Memory B cell (primary cell): ENCODE measurements around the gene TSPAN18.
A peak's percentile ranks its signal among the peaks of the same experiment; 100 is the strongest.

Experiments used
- ATAC-seq: fragments of 150-1000 bp; cut with Tn5 transposase; 2 replicates; pipeline ENCODE4 v1.10.0; 2021; ENCODE audit warnings: low read depth, mild to moderate bottlenecking, moderate library complexity
- DNase-seq, 2 donors: peaks; one replicate each; pipeline ENCODE4 v3.0.0; 2022; ENCODE audit warnings: low spot score in 2 of 2
- H3K27ac Mint-ChIP-seq: one replicate; pipeline ENCODE4 v1.8.0; 2022; ENCODE audit warnings: mild to moderate bottlenecking, moderate library complexity, mixed read lengths
- H3K27me3 Mint-ChIP-seq: one replicate; pipeline ENCODE4 v1.8.0; 2022; ENCODE audit warnings: mixed read lengths
- H3K36me3 Mint-ChIP-seq: one replicate; pipeline ENCODE4 v1.8.0; 2022; ENCODE audit warnings: mild to moderate bottlenecking, mixed read lengths
- H3K4me1 Mint-ChIP-seq: one replicate; pipeline ENCODE4 v1.8.0; 2022; ENCODE audit warnings: mixed read lengths
- H3K4me3 Mint-ChIP-seq: one replicate; pipeline ENCODE4 v1.8.0; 2022; ENCODE audit warnings: mild to moderate bottlenecking, moderate library complexity, mixed read lengths
- H3K9me3 Mint-ChIP-seq: one replicate; pipeline ENCODE4 v1.8.0; 2022; ENCODE audit warnings: mixed read lengths

The TSPAN18 gene

DNA sequence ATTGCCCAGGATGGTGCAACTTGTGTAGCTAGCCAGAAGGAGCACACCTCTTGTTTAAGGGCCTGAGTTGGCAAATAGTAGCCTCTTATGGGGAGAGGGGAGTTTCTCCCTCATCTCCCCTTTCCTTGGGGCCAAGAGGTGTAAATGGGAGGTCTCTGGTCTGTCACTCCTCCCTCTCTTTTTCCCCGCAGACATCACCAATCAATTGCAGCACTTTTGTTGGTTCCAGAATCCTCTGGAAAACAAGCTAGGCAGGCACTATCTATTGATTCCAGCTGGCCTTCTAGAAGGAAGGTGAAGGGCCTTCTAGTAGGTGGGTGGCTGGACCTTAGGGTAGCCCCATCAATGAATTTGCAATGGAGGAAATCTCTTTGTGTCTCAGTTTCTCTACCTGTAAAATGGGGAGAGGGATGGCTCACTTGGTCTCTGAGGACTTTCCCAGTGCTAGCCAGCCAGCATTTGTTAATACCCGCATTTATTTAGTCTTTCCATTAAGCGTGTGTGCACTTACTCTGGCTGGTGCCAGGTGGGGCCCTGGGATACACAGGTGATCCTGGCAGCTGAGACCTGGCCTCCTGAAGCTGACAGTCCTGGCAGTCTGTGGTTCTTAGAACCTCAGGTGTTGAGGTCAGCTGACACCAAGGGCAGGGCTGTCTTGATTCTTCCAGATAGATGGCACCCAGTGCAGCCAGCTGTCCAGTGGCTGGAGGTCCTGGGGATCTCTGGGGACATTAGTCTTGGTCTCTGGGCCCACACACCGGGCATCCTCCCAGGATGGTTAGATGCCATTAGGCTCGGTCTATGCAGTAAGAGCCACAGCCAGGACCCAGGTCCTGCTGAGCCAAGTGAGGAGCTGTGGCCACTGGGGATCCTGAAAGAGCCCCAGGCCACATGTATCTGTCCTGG, 51.7 kb downstream of the TSPAN18 start:
- no peak for DNase-seq
- Mint-ChIP-seq H3K4me1 (peaks cover 4% of the 10 kb centered on the region), H3K27ac (no peak overlapping the region), H3K9me3 (no peaks in the 10 kb centered on the region), H3K27me3 (peaks cover 2% of the 10 kb centered on the region), H3K36me3 (no peaks in the 10 kb centered on the region), H3K4me3 (no peak overlapping the region)
- ATAC-seq: no peak

DNA sequence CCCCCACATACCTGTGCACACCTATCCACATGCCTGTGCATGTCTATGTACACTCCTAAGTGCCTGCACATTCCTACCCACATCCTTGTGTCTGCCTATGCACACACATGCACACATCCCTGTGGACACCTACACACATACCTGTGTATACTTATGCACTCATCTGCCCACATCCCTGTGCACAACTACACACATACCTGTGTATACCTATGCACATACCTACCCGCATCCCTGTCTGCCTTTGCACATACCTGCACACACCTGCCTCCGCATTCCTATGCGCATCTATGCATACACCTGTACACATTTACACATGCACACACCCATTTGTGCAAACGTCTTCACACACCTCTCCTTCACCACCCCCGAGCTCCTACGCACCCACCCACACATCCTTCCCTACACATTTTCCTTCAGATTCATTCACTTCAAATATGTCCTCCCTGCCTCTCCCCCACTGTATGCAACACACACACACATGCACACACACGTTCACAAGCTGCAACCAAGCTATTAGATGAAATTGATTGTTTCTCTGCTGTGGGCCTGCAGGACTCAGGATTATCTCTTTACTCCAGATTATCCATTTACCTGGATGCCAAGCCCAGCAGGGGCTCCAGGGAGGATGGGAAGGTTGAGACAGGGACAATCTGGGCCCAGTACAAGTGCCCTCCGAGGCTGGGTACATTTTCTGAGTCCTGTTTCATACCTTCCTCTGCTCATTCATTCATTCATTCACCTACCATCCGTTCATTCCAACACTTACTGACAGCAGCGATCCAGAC, 53.2 kb downstream of the TSPAN18 start:
- Mint-ChIP-seq H3K9me3 (no peaks in the 10 kb centered on the region), H3K27ac (no peak overlapping the region), H3K27me3 (no peaks in the 10 kb centered on the region), H3K4me3 (no peak overlapping the region), H3K36me3 (no peaks in the 10 kb centered on the region), H3K4me1 (peaks cover 2% of the 10 kb centered on the region)
- DNase-seq (no peak), ATAC-seq (no peak)

DNA sequence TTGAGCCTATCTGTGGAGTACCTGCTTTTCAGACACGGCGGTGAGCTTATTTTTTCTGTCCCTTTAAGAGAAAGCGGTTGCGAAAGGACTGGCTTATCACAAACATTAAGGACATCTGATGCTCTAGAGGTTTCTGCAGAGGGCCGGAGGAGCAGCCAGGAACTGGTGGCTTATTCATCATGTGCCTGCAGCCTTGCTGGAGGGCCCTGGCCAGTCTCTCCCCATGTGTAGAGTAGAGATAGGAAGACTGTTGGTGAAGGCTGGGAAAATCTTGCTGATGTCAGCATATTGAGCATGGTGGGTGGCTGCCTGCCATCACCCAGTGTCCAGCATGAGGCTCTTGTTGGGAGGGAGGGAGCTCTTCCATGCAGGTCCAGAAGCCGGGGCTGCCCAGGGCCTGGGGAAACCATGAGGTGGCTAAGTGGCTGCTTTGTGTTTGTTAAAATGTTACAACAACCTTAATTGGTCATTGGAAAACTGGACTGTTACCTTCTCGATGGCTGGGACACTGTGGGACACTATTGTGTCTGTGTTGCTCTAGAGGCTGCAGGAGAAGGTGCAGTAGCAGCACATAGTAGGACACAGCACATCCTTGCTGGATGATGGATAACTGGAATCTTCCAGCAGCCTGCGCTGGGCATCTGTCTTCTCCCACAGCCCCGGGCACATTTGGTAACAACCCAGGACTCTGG, 54.3 kb downstream of the TSPAN18 start:
- Mint-ChIP-seq H3K27me3 (no peaks in the 10 kb centered on the region), H3K4me1 (no peaks in the 10 kb centered on the region), H3K4me3 (no peak overlapping the region), H3K9me3 (no peaks in the 10 kb centered on the region), H3K36me3 (no peaks in the 10 kb centered on the region), H3K27ac (no peak overlapping the region)
- DNase-seq (no peak), ATAC-seq (no peak)

DNA sequence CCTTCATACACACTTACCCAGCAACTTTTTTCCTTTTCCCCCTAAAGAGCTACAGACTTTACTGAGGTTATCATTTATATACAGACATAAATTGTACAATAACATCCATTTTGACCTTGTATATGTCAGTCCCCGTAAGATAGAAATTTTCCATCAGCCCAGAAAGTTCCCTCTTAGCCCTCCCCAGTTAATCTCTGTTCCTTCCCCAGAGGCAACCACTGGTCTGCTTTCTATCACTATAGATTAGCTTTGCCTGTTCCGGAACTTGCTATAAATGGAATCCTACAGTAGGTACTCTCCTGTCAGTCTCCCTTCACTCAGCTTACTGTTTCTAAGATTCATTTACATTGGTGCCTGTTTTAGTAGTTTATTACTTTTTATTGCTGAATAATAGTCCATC, 54.9 kb downstream of the TSPAN18 start:
- Mint-ChIP-seq H3K4me3 (no peak overlapping the region), H3K4me1 (no peaks in the 10 kb centered on the region), H3K27me3 (no peaks in the 10 kb centered on the region), H3K27ac (no peak overlapping the region), H3K36me3 (no peaks in the 10 kb centered on the region), H3K9me3 (no peaks in the 10 kb centered on the region)
- DNase-seq (no peak), ATAC-seq (no peak)

DNA sequence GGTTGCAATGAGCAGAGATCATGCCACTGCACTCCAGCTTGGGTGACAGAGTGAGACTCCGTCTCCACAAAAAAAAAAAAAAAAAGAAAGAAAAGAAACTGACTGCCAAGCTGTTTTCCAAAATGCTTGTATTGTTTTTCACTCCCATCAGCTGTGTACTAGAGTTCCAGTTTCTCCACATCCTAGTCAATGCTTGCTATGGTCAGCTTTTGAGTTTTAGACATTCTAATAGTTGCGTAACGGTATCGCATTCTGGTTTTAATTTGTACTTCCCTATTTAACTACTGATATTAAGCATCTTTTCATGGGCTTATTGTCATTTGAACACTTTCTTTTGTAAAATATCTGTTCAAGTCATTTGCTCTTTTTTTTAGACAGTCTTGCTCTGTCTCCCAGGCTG, 55.7 kb downstream of the TSPAN18 start:
- Mint-ChIP-seq H3K27me3 (no peaks in the 10 kb centered on the region), H3K4me3 (no peak overlapping the region), H3K36me3 (no peaks in the 10 kb centered on the region), H3K9me3 (no peaks in the 10 kb centered on the region), H3K27ac (no peak overlapping the region), H3K4me1 (no peaks in the 10 kb centered on the region)
- ATAC-seq (no peak), DNase-seq (no peak)

DNA sequence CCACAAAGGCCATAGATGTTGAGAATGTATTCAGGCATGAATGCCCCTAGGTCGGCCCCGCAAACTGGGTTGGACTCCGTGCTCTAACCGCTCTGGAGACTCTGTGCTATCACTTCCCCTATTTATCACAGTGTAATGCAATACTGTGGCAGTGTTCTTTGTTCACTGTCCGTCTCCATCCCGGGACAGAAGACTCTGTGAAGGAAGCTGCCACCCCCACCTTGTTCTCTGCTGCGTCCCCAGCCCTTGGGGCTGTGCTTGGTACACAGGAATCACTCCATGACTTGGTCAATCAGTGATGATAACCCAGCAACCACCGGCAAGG, 57.6 kb downstream of the TSPAN18 start:
- peak; percentile 43 for ATAC-seq
- no peak overlapping the region for H3K27ac Mint-ChIP-seq
- H3K9me3 Mint-ChIP-seq: no peaks in the 10 kb centered on the region
- H3K4me3 Mint-ChIP-seq: no peak overlapping the region
- no peak for DNase-seq
- no peaks in the 10 kb centered on the region for H3K36me3 Mint-ChIP-seq
- no peaks in the 10 kb centered on the region for H3K4me1 Mint-ChIP-seq
- no peaks in the 10 kb centered on the region for H3K27me3 Mint-ChIP-seq

DNA sequence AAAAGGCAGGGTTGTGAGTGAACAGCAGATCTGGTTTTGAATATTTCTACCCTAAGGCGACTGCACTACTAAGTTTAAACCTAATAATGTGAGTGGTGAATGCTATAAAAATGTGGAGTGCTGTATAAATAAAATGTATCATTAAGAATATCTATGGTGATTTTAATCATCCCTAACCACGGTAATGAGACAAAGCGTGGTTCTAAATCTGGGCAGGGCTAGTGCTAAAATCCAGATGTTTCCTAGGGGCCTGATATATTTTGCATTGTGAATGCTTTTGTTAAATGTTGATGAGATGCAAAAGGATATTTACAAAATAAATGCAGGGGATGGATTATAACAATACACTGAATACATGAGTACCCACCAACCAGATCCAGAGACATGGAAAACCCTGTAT, 58.1 kb downstream of the TSPAN18 start:
- Mint-ChIP-seq H3K27me3 (no peaks in the 10 kb centered on the region), H3K4me1 (no peaks in the 10 kb centered on the region), H3K4me3 (no peak overlapping the region), H3K9me3 (no peaks in the 10 kb centered on the region), H3K27ac (no peak overlapping the region), H3K36me3 (no peaks in the 10 kb centered on the region)
- DNase-seq: no peak
- no peak for ATAC-seq

DNA sequence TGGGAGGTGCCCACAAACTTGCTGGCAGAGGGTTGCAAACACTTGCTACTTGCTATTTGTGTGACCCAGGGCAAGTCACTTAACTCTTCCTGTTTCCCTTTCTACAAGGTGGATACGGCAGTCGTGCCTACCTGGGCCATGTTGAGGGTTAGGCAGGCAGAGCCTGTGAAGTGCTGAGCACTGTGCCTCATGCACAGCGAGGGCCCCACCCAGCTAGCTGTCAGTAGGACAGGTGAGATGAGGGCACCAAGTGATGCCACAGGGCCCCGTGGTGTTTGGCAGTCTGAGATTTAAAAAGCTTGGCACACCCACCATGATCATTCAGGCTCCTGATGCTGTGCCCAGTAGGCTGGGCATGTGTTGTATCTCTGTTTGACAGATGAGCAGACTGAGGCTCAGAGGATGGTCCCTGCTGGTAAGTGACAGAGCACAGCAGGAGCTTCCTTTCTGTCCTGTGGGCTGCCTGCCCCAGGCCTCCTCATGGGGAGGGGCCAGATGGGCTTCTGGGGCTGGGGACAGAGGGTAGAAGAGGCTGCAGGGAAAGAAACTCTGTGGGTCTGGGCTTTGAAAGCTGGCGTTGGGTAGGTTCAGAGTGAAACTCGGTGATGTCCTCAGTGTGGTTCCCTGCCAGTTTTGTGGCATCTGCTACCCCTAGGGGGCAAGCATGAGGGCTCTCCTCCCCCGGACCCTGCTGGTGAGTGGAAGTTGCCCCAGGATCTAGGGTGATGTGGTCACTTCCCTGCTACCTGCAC, 59.3 kb downstream of the TSPAN18 start:
- Mint-ChIP-seq H3K27me3 (no peaks in the 10 kb centered on the region), H3K4me3 (no peak overlapping the region), H3K36me3 (no peaks in the 10 kb centered on the region), H3K27ac (no peak overlapping the region), H3K4me1 (no peaks in the 10 kb centered on the region), H3K9me3 (no peaks in the 10 kb centered on the region)
- no peak for ATAC-seq
- no peak for DNase-seq

DNA sequence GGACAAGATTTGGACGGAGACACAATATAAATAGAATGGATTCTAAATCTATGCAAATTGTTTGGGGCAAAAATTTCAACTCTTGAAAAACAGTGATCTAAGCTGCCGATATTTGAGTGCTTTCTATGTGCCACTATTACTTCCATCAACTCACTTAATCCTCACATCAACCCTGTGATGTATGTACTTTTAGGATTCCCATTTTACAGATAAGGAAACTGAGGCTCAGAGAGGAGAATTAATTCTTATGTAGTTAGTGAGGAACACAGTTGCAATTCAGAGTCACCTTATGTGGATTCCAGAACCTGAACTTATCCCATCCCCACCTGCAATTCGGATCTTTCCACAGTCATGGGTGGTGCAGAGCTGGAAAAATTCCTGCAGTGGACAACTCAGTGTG, 60.3 kb downstream of the TSPAN18 start:
- H3K36me3 Mint-ChIP-seq: no peaks in the 10 kb centered on the region
- H3K27ac Mint-ChIP-seq: no peak overlapping the region
- no peaks in the 10 kb centered on the region for H3K4me1 Mint-ChIP-seq
- no peaks in the 10 kb centered on the region for H3K27me3 Mint-ChIP-seq
- ATAC-seq: no peak
- DNase-seq: no peak
- no peaks in the 10 kb centered on the region for H3K9me3 Mint-ChIP-seq
- H3K4me3 Mint-ChIP-seq: no peak overlapping the region

DNA sequence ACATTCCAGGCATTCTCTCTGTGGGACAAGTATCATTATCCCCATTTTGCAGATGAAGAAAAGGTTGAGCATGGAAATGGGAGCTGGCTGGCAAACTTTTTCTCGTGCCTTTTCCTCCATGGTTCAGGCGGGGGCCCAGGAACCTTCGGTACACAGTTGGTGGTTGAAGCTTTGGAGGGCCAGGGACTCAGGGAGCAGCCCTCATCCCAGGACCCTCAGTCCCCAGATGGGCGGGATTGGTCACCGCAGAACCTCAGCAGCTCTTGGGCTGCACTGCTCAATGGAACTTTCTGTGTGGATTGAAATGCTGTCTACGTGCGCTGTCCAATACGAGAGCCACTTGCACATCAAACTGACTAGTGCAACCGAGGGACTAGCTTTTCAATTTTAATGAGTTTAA, 61.2 kb downstream of the TSPAN18 start:
- DNase-seq (no peak), ATAC-seq (no peak)
- H3K27me3 Mint-ChIP-seq: no peaks in the 10 kb centered on the region
- H3K27ac Mint-ChIP-seq: no peak overlapping the region
- H3K4me3 Mint-ChIP-seq: no peak overlapping the region
- H3K36me3 Mint-ChIP-seq: no peaks in the 10 kb centered on the region
- no peaks in the 10 kb centered on the region for H3K9me3 Mint-ChIP-seq
- H3K4me1 Mint-ChIP-seq: no peaks in the 10 kb centered on the region

DNA sequence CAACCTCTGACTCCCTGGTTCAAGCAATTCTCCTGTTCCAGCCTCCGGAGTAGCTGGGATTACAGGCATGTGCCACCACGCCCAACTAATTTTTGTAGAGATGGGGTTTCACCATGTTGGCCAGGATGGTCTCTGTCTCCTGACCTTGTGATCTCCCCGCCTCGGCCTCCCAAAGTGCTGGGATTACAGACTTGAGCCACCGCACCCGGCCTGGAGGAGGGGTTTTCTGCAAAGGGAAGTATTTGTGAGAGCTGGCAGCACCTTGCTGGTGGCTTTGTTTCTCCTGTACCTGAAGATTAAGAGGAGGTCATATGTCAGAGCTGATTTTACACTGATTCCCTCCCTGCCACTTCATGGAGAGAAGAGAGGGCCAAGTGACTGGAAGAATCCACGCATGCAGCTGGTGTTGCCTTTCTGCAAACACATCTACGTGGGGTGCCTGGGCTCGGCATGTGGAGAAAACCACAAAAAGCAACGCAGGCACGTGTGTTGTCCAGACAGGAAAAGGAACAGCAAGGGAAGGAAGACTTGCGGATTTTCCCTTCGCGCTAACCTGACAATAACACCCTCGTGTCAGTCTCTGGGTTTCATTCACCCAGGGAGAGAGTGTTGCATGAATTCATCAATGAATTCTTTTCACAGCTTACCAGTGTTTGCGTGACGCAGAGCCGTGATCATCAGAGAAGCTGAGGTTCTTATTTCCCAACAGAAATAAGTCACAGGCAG, 61.9 kb downstream of the TSPAN18 start:
- ATAC-seq: no peak
- H3K27ac Mint-ChIP-seq: no peak overlapping the region
- peaks cover 1% of the 10 kb centered on the region for H3K27me3 Mint-ChIP-seq
- H3K9me3 Mint-ChIP-seq: no peaks in the 10 kb centered on the region
- H3K4me1 Mint-ChIP-seq: no peaks in the 10 kb centered on the region
- H3K4me3 Mint-ChIP-seq: no peak overlapping the region
- DNase-seq: no peak
- no peaks in the 10 kb centered on the region for H3K36me3 Mint-ChIP-seq

DNA sequence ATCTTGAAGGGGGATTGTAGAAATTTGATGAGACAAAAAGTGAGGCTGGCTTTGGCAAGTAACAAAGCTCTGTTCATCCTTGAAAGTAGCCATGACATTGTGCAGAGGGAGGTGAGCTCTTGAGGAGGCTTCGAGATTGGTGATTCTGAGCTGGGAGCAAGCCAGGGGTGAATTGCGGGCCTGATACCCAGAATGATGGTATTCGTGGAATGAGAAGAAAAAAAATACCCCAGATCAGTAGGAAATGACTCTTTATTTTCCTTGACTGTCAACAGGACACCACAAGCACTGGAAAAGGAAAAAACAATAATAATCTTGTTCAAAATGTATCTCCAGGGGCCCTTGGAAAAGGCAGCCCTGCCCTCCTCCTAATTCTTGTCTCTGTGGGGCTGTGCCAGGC, 62.7 kb downstream of the TSPAN18 start:
- Mint-ChIP-seq H3K9me3 (no peaks in the 10 kb centered on the region), H3K4me1 (no peaks in the 10 kb centered on the region), H3K27me3 (peaks cover 1% of the 10 kb centered on the region), H3K4me3 (no peak overlapping the region), H3K36me3 (no peaks in the 10 kb centered on the region), H3K27ac (no peak overlapping the region)
- ATAC-seq (no peak), DNase-seq (no peak)

DNA sequence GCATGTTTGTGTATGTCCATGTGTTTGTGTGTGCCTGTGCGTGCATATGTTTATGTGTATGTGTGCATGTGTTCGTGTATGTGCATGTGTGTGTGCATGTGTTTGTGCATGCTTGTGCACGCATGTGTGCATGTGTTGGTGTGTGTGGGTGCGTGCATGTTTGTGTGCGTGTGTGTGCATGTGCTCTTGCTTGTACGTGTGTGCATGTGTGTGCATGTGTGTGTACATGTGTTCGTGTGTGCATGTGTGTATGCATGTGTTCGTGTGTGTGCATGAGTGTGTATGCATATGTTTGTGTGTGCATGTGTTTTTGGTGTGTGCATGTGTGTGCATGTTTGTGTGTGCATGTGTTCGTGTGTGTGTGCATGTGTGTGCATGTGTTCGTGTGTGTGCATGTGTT, 63.4 kb downstream of the TSPAN18 start:
- Mint-ChIP-seq H3K27ac (no peak overlapping the region), H3K36me3 (no peaks in the 10 kb centered on the region), H3K4me1 (no peaks in the 10 kb centered on the region), H3K4me3 (no peak overlapping the region), H3K27me3 (peaks cover 3% of the 10 kb centered on the region), H3K9me3 (no peaks in the 10 kb centered on the region)
- DNase-seq (no peak), ATAC-seq (no peak)
